ENCODE measurements around the gene SULT4A1.
"Not testable (repeated sequence)": the region's sequence is repeated elsewhere in the genome, so short reads cannot be mapped to it uniquely, and the experiment has no call there.

Gene SULT4A1

GRCh38 chr22:43862074-43862881 is at the start of gene SULT4A1:
Gene SULT4A1 (minus strand): TSS chr22:43862513. CDS start chr22:43862382, 131 bp downstream.
- FAIRE-seq = no peak

- FAIRE-seq = no peak
These were observed 49.0 kb upstream of the SULT4A1 start for GRCh38 chr22:43911351-43911750.

- no peak for FAIRE-seq
These were observed 47.9 kb upstream of the SULT4A1 start for GRCh38 chr22:43910178-43910695.

- FAIRE-seq = no peak
These were observed 47.4 kb upstream of the SULT4A1 start for GRCh38 chr22:43909708-43910107.

- FAIRE-seq = no peak
These were observed 43.4 kb upstream of the SULT4A1 start for GRCh38 chr22:43905681-43906080.

- FAIRE-seq = not testable (repeated sequence)
These were observed 42.1 kb upstream of the SULT4A1 start for GRCh38 chr22:43904412-43904811.

- not testable (repeated sequence) for FAIRE-seq
These were observed 40.7 kb upstream of the SULT4A1 start for GRCh38 chr22:43903033-43903432.

GRCh38 chr22:43901976-43902643 is 39.8 kb upstream of the SULT4A1 start:
- FAIRE-seq = no peak

- FAIRE-seq = no peak
These were observed 37.9 kb upstream of the SULT4A1 start for GRCh38 chr22:43900206-43900605.

GRCh38 chr22:43897751-43898261 is 35.5 kb upstream of the SULT4A1 start:
- no peak for FAIRE-seq

- no peak for FAIRE-seq
These were observed 33.8 kb upstream of the SULT4A1 start for GRCh38 chr22:43895986-43896645.

GRCh38 chr22:43894122-43894521 is 31.8 kb upstream of the SULT4A1 start:
- FAIRE-seq = no peak

GRCh38 chr22:43893266-43893665 is 31.0 kb upstream of the SULT4A1 start:
- no peak for FAIRE-seq

GRCh38 chr22:43892183-43892894 is 30.0 kb upstream of the SULT4A1 start:
- FAIRE-seq = no peak

- no peak for FAIRE-seq
These were observed 29.3 kb upstream of the SULT4A1 start, which contains the start of gene PNPLA5 for GRCh38 chr22:43891360-43892182. Gene PNPLA5 (minus strand): TSS chr22:43892013. CDS start chr22:43891880, 133 bp downstream.

GRCh38 chr22:43890901-43891331 is 28.6 kb upstream of the SULT4A1 start:
- FAIRE-seq = no peak

GRCh38 chr22:43889860-43890253 is 27.5 kb upstream of the SULT4A1 start:
- no peak for FAIRE-seq

GRCh38 chr22:43889201-43889859 is 27.0 kb upstream of the SULT4A1 start:
- no peak for FAIRE-seq

- no peak for FAIRE-seq
These were observed 26.4 kb upstream of the SULT4A1 start for GRCh38 chr22:43888740-43889139.

- no peak for FAIRE-seq
These were observed 25.1 kb upstream of the SULT4A1 start for GRCh38 chr22:43887391-43887790.

- no peak for FAIRE-seq
These were observed 23.9 kb upstream of the SULT4A1 start for GRCh38 chr22:43886231-43886630.

Measured in G401.6 (cell line).